Liver (tissue), 9 donors: ENCODE measurements around the gene CPLX3. TPM values are rescaled to one million over a fixed set of nuclear protein-coding genes. Genes with fewer than 3 reads are reported as not detected.

Source experiments
- DNase-seq: peaks from one replicate; pipeline ENCODE4 v3.0.0-alpha.2; 2017; ENCODE audit warnings: low spot score
- H3K27ac ChIP-seq, 2 donors: one replicate each; pipeline ENCODE4 v1.7.0; 2013; ENCODE audit warnings: inconsistent platforms in 2 of 2, low read length in 2 of 2, control low read depth in 1 of 2, low read depth in 1 of 2, mild to moderate bottlenecking in 1 of 2
- H3K27me3 ChIP-seq, 4 donors: one replicate each; pipeline versions ENCODE4 v1.6.1 to v1.7.0; 2013; ENCODE audit warnings: low read length in 3 of 4, inconsistent platforms in 1 of 4, mild to moderate bottlenecking in 1 of 4, moderate library complexity in 1 of 4; ENCODE audit not compliant: control insufficient read depth in 4 of 4, insufficient read depth in 4 of 4
- H3K36me3 ChIP-seq, 4 donors: one replicate each; pipeline versions ENCODE4 v1.6.1 to v1.7.0; 2013; ENCODE audit warnings: low read length in 3 of 4, mild to moderate bottlenecking in 3 of 4, low read depth in 1 of 4, moderate library complexity in 1 of 4; ENCODE audit not compliant: control insufficient read depth in 4 of 4, insufficient read depth in 3 of 4
- H3K4me1 ChIP-seq, 4 donors: one replicate each; pipeline versions ENCODE4 v1.6.1 to v1.7.0; 2013; ENCODE audit warnings: low read length in 3 of 4, mild to moderate bottlenecking in 3 of 4, moderate library complexity in 1 of 4; ENCODE audit not compliant: control insufficient read depth in 4 of 4, insufficient read depth in 4 of 4
- H3K4me3 ChIP-seq, 3 donors: one replicate each; pipeline versions ENCODE4 v1.6.1 to v1.7.0; 2013; ENCODE audit warnings: low read length in 3 of 3, control low read depth in 1 of 3, low read depth in 1 of 3, mild to moderate bottlenecking in 1 of 3
- H3K9ac ChIP-seq, 2 donors: one replicate each; pipeline ENCODE4 v1.7.0; 2013; ENCODE audit warnings: low read length in 2 of 2, mild to moderate bottlenecking in 2 of 2, moderate library complexity in 2 of 2, control low read depth in 1 of 2, low read depth in 1 of 2
- H3K9me3 ChIP-seq, 4 donors: one replicate each; pipeline versions ENCODE4 v1.6.1 to v1.7.0; 2013; ENCODE audit warnings: low read length in 3 of 4; ENCODE audit not compliant: control insufficient read depth in 4 of 4
- EGR1 ChIP-seq, 2 donors: IDR thresholded peaks; 2 replicates each; pipeline ENCODE4 v1.6.1; 2016 to 2018; ENCODE audit warnings: antibody characterized with exemption in 2 of 2, low read depth in 2 of 2
- FOXA1 ChIP-seq: IDR thresholded peaks from 2 replicates; pipeline ENCODE4 v1.6.1; 2016; ENCODE audit warnings: antibody characterized with exemption
- FOXA2 ChIP-seq: IDR thresholded peaks from 2 replicates; pipeline ENCODE4 v1.6.1; 2016; ENCODE audit warnings: antibody characterized with exemption
- GABPA ChIP-seq, 2 donors: IDR thresholded peaks in 1 of 2; conservative IDR thresholded peaks in 1 of 2; 2 replicates each; pipeline ENCODE4 v1.6.1; 2016; ENCODE audit warnings: antibody characterized with exemption in 2 of 2, mild to moderate bottlenecking in 1 of 2, moderate library complexity in 1 of 2
- NR2F2 ChIP-seq: IDR thresholded peaks from 2 replicates; pipeline ENCODE4 v1.6.1; 2016; ENCODE audit warnings: antibody characterized with exemption
- RXRA ChIP-seq, 2 donors: IDR thresholded peaks; 2 replicates each; pipeline ENCODE4 v1.6.1; 2017 to 2018; ENCODE audit warnings: antibody characterized with exemption in 2 of 2, mild to moderate bottlenecking in 1 of 2
- SP1 ChIP-seq: IDR thresholded peaks from 2 replicates; pipeline ENCODE4 v1.6.1; 2018; ENCODE audit warnings: antibody characterized with exemption, mild to moderate bottlenecking
- YY1 ChIP-seq: IDR thresholded peaks from 2 replicates; pipeline ENCODE4 v1.6.1; 2016; ENCODE audit warnings: antibody characterized with exemption, mild to moderate bottlenecking
- WGBS: extraction: QIAGEN DNeasy Blood & Tissue Kit; methylation state at CpG from one replicate; pipeline ENCODE4 v1.1.7; 2013; 5-methylcytosine and 5-hydroxymethylcytosine counted together
- polyA plus RNA-seq, 2 donors: library from polyadenylated mRNA; stranded (reverse) in 1 of 2; unstranded in 1 of 2; fragments of 200-250 nt in 1 of 2; fragments of >200 nt in 1 of 2; fragmentation: Nextera tagmentation in 1 of 2; extraction: Ambion mirVana in 1 of 2; gene quantifications; one replicate each; pipeline versions ENCODE4 v1.2.1 to v1.2.3, GENCODE V29; 2013 to 2015
- total RNA-seq, 2 donors: library from RNA; depleted of rRNA; stranded (reverse); fragments of >200 nt; gene quantifications; one replicate each; pipeline ENCODE4 v1.2.3, GENCODE V29; 2014
- TF ChIP-seq, protein P1 (sequence below): IDR thresholded peaks from 2 replicates; pipeline ENCODE4 v1.6.1; 2016; ENCODE audit warnings: antibody characterized with exemption
- TF ChIP-seq, protein P2 (sequence below): IDR thresholded peaks from 2 replicates; pipeline ENCODE4 v1.6.1; 2016; ENCODE audit warnings: antibody characterized with exemption, mild to moderate bottlenecking
- TF ChIP-seq, protein P3 (sequence below): fragments of 150-350 bp; IDR thresholded peaks from 2 replicates; pipeline ENCODE4 v1.5.1; 2017; ENCODE audit warnings: improper control_type of control experiment, low read depth, low read length; ENCODE audit not compliant: missing input control
- donor health status: healthy.
- donor health status: healthy.
- donor health status: healthy.
- donor health status: healthy.
- donor health status: healthy.

The CPLX3 gene
- total and polyA plus RNA-seq, 4 donors: not detected

DNA sequence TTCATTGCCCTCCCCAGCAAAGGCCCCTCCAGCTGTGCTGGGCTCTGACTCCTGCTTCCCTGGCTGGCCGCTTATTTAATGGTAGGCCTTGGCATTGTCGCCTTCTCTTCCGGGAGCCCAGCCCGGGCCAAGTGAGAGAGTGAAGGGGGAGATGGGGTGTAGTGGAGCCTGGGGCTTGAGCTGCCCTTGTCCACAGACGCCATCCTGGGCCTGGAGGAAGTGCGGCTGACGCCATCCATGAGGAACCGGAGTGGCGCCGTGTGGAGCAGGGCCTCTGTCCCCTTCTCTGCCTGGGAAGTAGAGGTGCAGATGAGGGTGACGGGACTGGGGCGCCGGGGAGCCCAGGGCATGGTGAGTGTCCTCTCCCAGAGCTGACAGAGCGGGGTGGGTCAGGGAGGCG is 10.5 kb upstream of the CPLX3 start:
- Histone ChIP-seq H3K4me3 (no peak overlapping the region), H3K36me3 (no peaks in the 10 kb centered on the region), H3K27ac (no peak overlapping the region), H3K9me3 (no peaks in the 10 kb centered on the region), H3K4me1 (peaks cover 2 to 9% (median 5%) of the 10 kb centered on the region in 4 donors), H3K9ac (no peak overlapping the region), H3K27me3 (no peaks in the 10 kb centered on the region)
- 93% methylated on average over 15 of the region's 15 CpGs for WGBS
- DNase-seq: no peak
- TF ChIP-seq, protein P1, sequence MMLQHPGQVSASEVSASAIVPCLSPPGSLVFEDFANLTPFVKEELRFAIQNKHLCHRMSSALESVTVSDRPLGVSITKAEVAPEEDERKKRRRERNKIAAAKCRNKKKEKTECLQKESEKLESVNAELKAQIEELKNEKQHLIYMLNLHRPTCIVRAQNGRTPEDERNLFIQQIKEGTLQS: no peak
- TF ChIP-seq, protein P2, sequence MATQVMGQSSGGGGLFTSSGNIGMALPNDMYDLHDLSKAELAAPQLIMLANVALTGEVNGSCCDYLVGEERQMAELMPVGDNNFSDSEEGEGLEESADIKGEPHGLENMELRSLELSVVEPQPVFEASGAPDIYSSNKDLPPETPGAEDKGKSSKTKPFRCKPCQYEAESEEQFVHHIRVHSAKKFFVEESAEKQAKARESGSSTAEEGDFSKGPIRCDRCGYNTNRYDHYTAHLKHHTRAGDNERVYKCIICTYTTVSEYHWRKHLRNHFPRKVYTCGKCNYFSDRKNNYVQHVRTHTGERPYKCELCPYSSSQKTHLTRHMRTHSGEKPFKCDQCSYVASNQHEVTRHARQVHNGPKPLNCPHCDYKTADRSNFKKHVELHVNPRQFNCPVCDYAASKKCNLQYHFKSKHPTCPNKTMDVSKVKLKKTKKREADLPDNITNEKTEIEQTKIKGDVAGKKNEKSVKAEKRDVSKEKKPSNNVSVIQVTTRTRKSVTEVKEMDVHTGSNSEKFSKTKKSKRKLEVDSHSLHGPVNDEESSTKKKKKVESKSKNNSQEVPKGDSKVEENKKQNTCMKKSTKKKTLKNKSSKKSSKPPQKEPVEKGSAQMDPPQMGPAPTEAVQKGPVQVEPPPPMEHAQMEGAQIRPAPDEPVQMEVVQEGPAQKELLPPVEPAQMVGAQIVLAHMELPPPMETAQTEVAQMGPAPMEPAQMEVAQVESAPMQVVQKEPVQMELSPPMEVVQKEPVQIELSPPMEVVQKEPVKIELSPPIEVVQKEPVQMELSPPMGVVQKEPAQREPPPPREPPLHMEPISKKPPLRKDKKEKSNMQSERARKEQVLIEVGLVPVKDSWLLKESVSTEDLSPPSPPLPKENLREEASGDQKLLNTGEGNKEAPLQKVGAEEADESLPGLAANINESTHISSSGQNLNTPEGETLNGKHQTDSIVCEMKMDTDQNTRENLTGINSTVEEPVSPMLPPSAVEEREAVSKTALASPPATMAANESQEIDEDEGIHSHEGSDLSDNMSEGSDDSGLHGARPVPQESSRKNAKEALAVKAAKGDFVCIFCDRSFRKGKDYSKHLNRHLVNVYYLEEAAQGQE: no peak
- TF ChIP-seq FOXA1: no peak
- TF ChIP-seq GABPA (IDR thresholded peaks at IDR 0.05 in 1 of 2, conservative IDR thresholded peaks at IDR 0.05 in 1 of 2): no peak
- no peak for TF ChIP-seq EGR1 (IDR thresholded peaks at IDR 0.05; ENCODE audit: low read depth in 2 of 2)
- no peak for TF ChIP-seq RXRA (IDR thresholded peaks at IDR 0.05)

DNA sequence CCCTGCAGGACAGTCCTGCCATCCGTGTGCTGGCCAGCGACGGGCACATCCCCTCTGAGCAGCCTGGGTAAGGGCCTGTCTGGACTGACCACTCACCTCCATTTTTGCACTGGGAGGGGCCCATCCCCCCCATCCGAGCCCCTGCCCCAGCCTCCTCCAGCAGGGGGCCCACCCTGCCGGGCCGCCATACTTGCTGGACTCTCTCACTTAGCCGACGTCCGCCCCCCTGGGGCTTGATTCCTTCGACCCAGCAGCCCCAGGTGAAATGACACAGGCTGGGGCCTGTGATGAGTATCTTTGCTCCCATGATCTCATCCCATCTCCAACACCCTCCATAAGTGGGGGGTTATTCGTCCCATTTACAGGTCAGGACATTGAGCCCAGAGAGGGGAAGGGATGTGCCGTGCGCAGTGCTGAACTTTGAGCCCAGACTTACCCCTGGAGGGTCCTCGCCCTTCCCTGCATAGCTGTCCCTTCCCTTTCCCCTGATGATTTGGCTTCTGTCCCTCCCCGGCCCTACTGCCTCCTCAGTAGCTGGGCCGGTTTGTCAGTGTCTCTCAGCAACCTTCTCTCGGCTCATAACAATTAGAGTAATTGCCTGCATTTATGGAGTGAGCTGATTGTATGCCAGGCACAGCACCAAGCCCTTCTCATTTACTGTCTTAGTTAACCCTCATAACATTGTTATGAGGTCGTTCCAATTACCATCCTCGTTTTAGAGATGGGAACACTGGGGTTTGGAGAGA is 9.6 kb upstream of the CPLX3 start:
- Histone ChIP-seq H3K4me3 (no peak overlapping the region), H3K27me3 (no peaks in the 10 kb centered on the region), H3K9ac (no peak overlapping the region), H3K36me3 (no peaks in the 10 kb centered on the region), H3K4me1 (peaks cover 2 to 9% (median 5%) of the 10 kb centered on the region in 4 donors), H3K9me3 (no peaks in the 10 kb centered on the region), H3K27ac (no peak overlapping the region)
- no peak for DNase-seq
- TF ChIP-seq EGR1 (IDR thresholded peaks at IDR 0.05; ENCODE audit: low read depth in 2 of 2) (no peak), YY1 (no peak), NR2F2 (no peak), RXRA (IDR thresholded peaks at IDR 0.05) (no peak), FOXA2 (no peak), FOXA1 (no peak), SP1 (no peak)
- TF ChIP-seq, protein P2: no peak
- TF ChIP-seq, protein P3, sequence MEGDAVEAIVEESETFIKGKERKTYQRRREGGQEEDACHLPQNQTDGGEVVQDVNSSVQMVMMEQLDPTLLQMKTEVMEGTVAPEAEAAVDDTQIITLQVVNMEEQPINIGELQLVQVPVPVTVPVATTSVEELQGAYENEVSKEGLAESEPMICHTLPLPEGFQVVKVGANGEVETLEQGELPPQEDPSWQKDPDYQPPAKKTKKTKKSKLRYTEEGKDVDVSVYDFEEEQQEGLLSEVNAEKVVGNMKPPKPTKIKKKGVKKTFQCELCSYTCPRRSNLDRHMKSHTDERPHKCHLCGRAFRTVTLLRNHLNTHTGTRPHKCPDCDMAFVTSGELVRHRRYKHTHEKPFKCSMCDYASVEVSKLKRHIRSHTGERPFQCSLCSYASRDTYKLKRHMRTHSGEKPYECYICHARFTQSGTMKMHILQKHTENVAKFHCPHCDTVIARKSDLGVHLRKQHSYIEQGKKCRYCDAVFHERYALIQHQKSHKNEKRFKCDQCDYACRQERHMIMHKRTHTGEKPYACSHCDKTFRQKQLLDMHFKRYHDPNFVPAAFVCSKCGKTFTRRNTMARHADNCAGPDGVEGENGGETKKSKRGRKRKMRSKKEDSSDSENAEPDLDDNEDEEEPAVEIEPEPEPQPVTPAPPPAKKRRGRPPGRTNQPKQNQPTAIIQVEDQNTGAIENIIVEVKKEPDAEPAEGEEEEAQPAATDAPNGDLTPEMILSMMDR: no peak
- 61% methylated on average over 19 of the region's 19 CpGs for WGBS
